ENCODE data around the gene SCYL1. TPM values are rescaled to one million over a fixed set of nuclear protein-coding genes. Genes with fewer than 3 reads are reported as not detected.
A peak's percentile ranks its signal among the peaks of the same experiment; 100 is the strongest.
"Not testable (repeated sequence)": the region's sequence is repeated elsewhere in the genome, so short reads cannot be mapped to it uniquely, and the experiment has no call there.

The SCYL1 gene
- total RNA-seq, 1 experiment from 2014 or later = 54.7 TPM

DNA sequence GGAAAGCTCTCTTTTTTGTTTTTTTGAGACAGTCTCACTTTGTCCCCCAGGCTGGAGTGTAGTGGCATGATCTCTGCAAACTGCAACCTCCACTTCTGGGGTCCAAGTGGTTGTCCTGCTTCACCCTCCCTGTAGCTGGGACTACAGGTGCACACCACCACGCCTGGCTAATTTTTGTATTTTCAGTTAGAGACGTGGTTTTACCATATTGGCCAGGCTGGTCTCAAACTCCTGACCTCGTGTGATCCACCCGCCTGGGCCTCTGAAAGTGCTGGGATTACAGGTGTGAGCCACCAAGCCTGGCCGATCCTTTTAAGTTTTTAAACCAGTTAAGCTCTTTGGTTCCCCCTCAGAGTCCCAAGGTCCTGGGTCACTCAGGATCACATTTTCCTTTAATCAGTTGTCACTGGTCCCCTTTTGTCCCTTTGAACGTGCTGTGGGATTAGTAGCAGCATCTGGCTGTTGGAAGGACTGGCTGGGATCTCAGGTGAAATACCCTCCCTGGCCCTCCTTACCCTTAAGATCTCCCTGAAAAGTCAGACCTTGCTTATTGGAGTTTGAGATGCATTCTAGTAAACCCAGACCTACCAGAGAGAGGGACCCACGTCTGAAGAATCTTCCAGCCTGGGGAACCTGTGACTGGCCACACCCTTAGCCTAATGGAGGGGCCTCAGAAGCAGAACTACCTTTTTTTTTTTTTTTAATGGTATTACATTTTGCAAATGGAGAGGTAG, 17.9 kb upstream of the SCYL1 start:
- H3K9me3 Mint-ChIP-seq = peaks cover 0 to 3% of the 10 kb centered on the region in 2 experiments; a peak in 1 of 5 replicates
- no peaks in the 10 kb centered on the region for H3K79me1 ChIP-seq (ENCODE audit: insufficient read depth, low read depth, low read length, poor library complexity, severe bottlenecking)
- H3K56ac ChIP-seq (ENCODE audit: insufficient read length, low read depth, low read length) = no peak overlapping the region
- H3K4me3 Mint-ChIP-seq = peak overlapping the region in 1 of 2 experiments; percentile 64; a peak in 3 of 5 replicates
- peak overlapping the region; percentile 9 to 91 (median 35); a peak in 4 of 7 replicates for H3K27ac Mint-ChIP-seq
- H4K5ac ChIP-seq (ENCODE audit: insufficient read length, low read depth, low read length) = no peak overlapping the region
- no peak overlapping the region for H3T11ph ChIP-seq (ENCODE audit: low read length)
- H3K14ac ChIP-seq (ENCODE audit: insufficient read depth, low read length) = no peak overlapping the region
- peaks cover 37 to 39% of the 10 kb centered on the region in 2 experiments for H3K4me1 Mint-ChIP-seq
- no peak overlapping the region for H2BK15ac ChIP-seq (ENCODE audit: low read depth, low read length)
- no peaks in the 10 kb centered on the region for H3K9me3 ChIP-seq (ENCODE audit: control insufficient read depth, low read depth, low read length)
- no peak overlapping the region for H4K8ac ChIP-seq (replicated peaks; ENCODE audit: insufficient read length, low read depth, low read length)
- DNase-seq = peak; percentile 74
- H4K20me1 ChIP-seq (ENCODE audit: control insufficient read depth, insufficient read depth, insufficient read length) = no peaks in the 10 kb centered on the region
- H3K79me2 ChIP-seq (ENCODE audit: insufficient read depth, low read length) = peaks cover 18% of the 10 kb centered on the region; the same call in 1 of the 2 replicates
- H4K91ac ChIP-seq (ENCODE audit: insufficient read length, low read depth, low read length) = no peak overlapping the region
- no peak overlapping the region for H2AFZ ChIP-seq (ENCODE audit: low read length)
- H3K23me2 ChIP-seq (ENCODE audit: insufficient read length, low read depth, low read length, poor library complexity, severe bottlenecking) = peaks cover 5% of the 10 kb centered on the region
- H3K27me3 Mint-ChIP-seq (ENCODE audit: low read depth) = no peaks in the 10 kb centered on the region
- H3K4ac ChIP-seq (ENCODE audit: low read depth, low read length) = no peak overlapping the region
- H2BK12ac ChIP-seq (ENCODE audit: insufficient read length, low read depth, low read length) = no peak overlapping the region
- H3K23ac ChIP-seq (ENCODE audit: insufficient read length, low read depth, low read length) = no peak overlapping the region
- no peak overlapping the region for H2BK120ac ChIP-seq (ENCODE audit: low read depth, low read length, poor library complexity, severe bottlenecking)
- WGBS (ENCODE audit: extremely low coverage, insufficient read length, low lambda C conversion rate) = no CpG with 5 or more reads among the region's 7 CpGs
- no peak overlapping the region for H3K18ac ChIP-seq (ENCODE audit: insufficient read length, low read depth, low read length)
- H2BK20ac ChIP-seq (ENCODE audit: low read depth, low read length, poor library complexity, severe bottlenecking) = no peak overlapping the region
- no peaks in the 10 kb centered on the region for H3K27me3 ChIP-seq (ENCODE audit: insufficient read depth, low read length)
- no peak for TF ChIP-seq CTCF (conservative IDR thresholded peaks at IDR 0.05)
- no peak overlapping the region for H2BK5ac ChIP-seq (ENCODE audit: insufficient read length, low read length)
- H2AK5ac ChIP-seq (ENCODE audit: insufficient read length, low read length) = no peak overlapping the region
- no peaks in the 10 kb centered on the region for H3K4me1 ChIP-seq (ENCODE audit: insufficient read depth, low read length)
- H3K36me3 Mint-ChIP-seq (ENCODE audit: insufficient read depth in 1 of 3, low read depth in 3 of 3) = peaks cover 0 to 33% (median 31%) of the 10 kb centered on the region in 3 experiments; a peak in 5 of 7 replicates
- no peak overlapping the region for H3K9ac ChIP-seq (ENCODE audit: extremely low read depth, insufficient read length, low read length)
- no peak overlapping the region for H3K27ac ChIP-seq (ENCODE audit: insufficient read length, low read depth, low read length)
- H3K4me2 ChIP-seq (ENCODE audit: insufficient read depth, insufficient read length, low read length) = no peak overlapping the region

GRCh38 chr11:65512311-65512710, 12.6 kb upstream of the SCYL1 start:
- not testable (repeated sequence) for H3K56ac ChIP-seq (ENCODE audit: insufficient read length, low read depth, low read length); H3K4me3 Mint-ChIP-seq; H4K5ac ChIP-seq (ENCODE audit: insufficient read length, low read depth, low read length); H4K91ac ChIP-seq (ENCODE audit: insufficient read length, low read depth, low read length); H3K36me3 Mint-ChIP-seq (ENCODE audit: insufficient read depth in 1 of 3, low read depth in 3 of 3); H3K9me3 ChIP-seq (ENCODE audit: control insufficient read depth, low read depth, low read length); H3K79me1 ChIP-seq (ENCODE audit: insufficient read depth, low read depth, low read length, poor library complexity, severe bottlenecking); H3K4me1 ChIP-seq (ENCODE audit: insufficient read depth, low read length); H3K4me1 Mint-ChIP-seq; H3K4ac ChIP-seq (ENCODE audit: low read depth, low read length); H2AK5ac ChIP-seq (ENCODE audit: insufficient read length, low read length); H3K14ac ChIP-seq (ENCODE audit: insufficient read depth, low read length); H4K20me1 ChIP-seq (ENCODE audit: control insufficient read depth, insufficient read depth, insufficient read length); H4K8ac ChIP-seq (replicated peaks; ENCODE audit: insufficient read length, low read depth, low read length); H3K18ac ChIP-seq (ENCODE audit: insufficient read length, low read depth, low read length); H3K27ac ChIP-seq (ENCODE audit: insufficient read length, low read depth, low read length); H2AFZ ChIP-seq (ENCODE audit: low read length); H3K4me2 ChIP-seq (ENCODE audit: insufficient read depth, insufficient read length, low read length); H3K23ac ChIP-seq (ENCODE audit: insufficient read length, low read depth, low read length); H2BK120ac ChIP-seq (ENCODE audit: low read depth, low read length, poor library complexity, severe bottlenecking); H3K27me3 ChIP-seq (ENCODE audit: insufficient read depth, low read length); H3K9ac ChIP-seq (ENCODE audit: extremely low read depth, insufficient read length, low read length); DNase-seq; H3K23me2 ChIP-seq (ENCODE audit: insufficient read length, low read depth, low read length, poor library complexity, severe bottlenecking); H3K9me3 Mint-ChIP-seq; H2BK15ac ChIP-seq (ENCODE audit: low read depth, low read length); H3K27ac Mint-ChIP-seq; H2BK12ac ChIP-seq (ENCODE audit: insufficient read length, low read depth, low read length); H2BK5ac ChIP-seq (ENCODE audit: insufficient read length, low read length); H2BK20ac ChIP-seq (ENCODE audit: low read depth, low read length, poor library complexity, severe bottlenecking); H3K79me2 ChIP-seq (ENCODE audit: insufficient read depth, low read length); H3T11ph ChIP-seq (ENCODE audit: low read length)
- H3K27me3 Mint-ChIP-seq (ENCODE audit: low read depth) = peaks cover 13% of the 10 kb centered on the region
- no CpG with 5 or more reads among the region's 3 CpGs for WGBS (ENCODE audit: extremely low coverage, insufficient read length, low lambda C conversion rate)
